ENCODE data around the gene MYADM. TPM values are rescaled to one million over a fixed set of nuclear protein-coding genes. Genes with fewer than 3 reads are reported as not detected.

MYADM gene
- polyA plus RNA-seq, 6 donors from 2014 or later, result 13.8 to 56.4 (median 34.9) TPM

GRCh38 chr19:53882391-53883050 lies 14.8 kb downstream of the MYADM start:
- Mint-ChIP-seq H3K4me3 (peak overlapping the region in 6 of 8 donors; percentile 49 to 83 (median 74)), H3K36me3 (peaks cover 0 to 9% of the 10 kb centered on the region in 2 donors), H3K9me3 (no peaks in the 10 kb centered on the region), H3K4me1 (peaks cover 13 to 31% (median 20%) of the 10 kb centered on the region in 3 donors), H3K27me3 (peaks cover 18 to 36% (median 29%) of the 10 kb centered on the region in 3 donors), H3K27ac (peak overlapping the region in 4 of 6 donors; percentile 42 to 87 (median 54))
- ATAC-seq (ENCODE audit: low read depth in 2 of 2) (no peak), DNase-seq (no peak)

DNA sequence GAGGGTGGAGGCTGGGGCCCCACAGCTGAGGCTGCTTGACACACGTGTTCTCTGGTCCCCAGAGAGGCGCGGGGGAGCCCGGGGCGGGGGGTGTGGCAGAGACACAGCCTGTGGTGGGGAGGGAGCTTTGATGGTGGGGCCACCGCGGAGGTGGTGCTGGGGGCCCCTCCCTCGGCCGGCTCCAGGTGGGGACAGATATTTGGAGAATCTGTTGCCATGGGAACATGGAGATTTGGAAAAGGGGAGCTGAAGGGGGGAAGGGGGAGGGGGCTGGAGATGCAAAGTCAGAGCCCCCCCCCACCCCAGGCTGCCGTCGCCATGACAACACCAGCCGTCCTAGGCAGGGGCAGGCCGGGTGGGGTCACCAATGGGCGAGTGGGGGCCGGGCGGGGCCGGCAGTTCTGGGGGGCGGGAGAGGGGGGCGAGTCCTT lies 15.6 kb downstream of the MYADM start:
- peaks cover 0 to 9% of the 10 kb centered on the region in 2 donors for H3K36me3 Mint-ChIP-seq
- peak overlapping the region in 2 of 6 donors; percentile 45 to 48 for H3K27ac Mint-ChIP-seq
- H3K4me3 Mint-ChIP-seq, result peak overlapping the region in 5 of 8 donors; percentile 4 to 83 (median 62)
- H3K27me3 Mint-ChIP-seq, result peaks cover 24 to 36% (median 29%) of the 10 kb centered on the region in 3 donors
- no peaks in the 10 kb centered on the region for H3K9me3 Mint-ChIP-seq
- peaks cover 12 to 25% (median 18%) of the 10 kb centered on the region in 3 donors for H3K4me1 Mint-ChIP-seq
- ATAC-seq (ENCODE audit: low read depth in 2 of 2) (peak; percentile 47 to 57), DNase-seq (peak; percentile 56)

- Mint-ChIP-seq H3K27ac (peak overlapping the region in 4 of 6 donors; percentile 10 to 80 (median 58)), H3K27me3 (peaks cover 25 to 36% (median 29%) of the 10 kb centered on the region in 3 donors), H3K36me3 (peaks cover 0 to 9% of the 10 kb centered on the region in 2 donors), H3K4me3 (peak overlapping the region; percentile 4 to 81 (median 60)), H3K9me3 (no peaks in the 10 kb centered on the region), H3K4me1 (peaks cover 12 to 23% (median 18%) of the 10 kb centered on the region in 3 donors)
- DNase-seq (no peak), ATAC-seq (ENCODE audit: low read depth in 2 of 2) (no peak)
Observed at GRCh38 chr19:53883741-53884140, 16.1 kb downstream of the MYADM start.

DNA sequence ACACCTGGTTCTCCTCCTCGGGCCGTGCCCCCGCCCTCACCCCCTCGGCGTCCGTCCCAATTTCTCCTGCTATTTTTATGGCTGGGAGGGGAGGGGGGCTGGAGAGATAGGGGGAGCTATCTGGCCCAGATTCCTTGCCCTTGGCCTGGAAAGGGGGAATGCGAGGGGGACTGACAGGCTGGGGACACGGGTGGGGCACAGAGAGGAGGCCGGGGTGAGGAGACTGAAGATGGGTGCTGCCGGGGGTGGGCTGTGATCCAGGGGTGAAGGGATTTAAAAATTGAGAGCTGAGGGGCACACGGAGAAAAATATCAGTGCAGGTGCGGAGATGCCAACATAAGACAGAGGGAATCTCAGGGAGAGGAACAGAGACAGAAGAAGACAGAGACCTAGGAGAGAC lies 16.6 kb downstream of the MYADM start:
- Mint-ChIP-seq H3K27me3 (peaks cover 25 to 36% (median 29%) of the 10 kb centered on the region in 3 donors), H3K4me3 (peak overlapping the region in 5 of 8 donors; percentile 35 to 80 (median 43)), H3K9me3 (no peaks in the 10 kb centered on the region), H3K4me1 (peaks cover 12 to 21% (median 18%) of the 10 kb centered on the region in 3 donors), H3K36me3 (peaks cover 0 to 9% of the 10 kb centered on the region in 2 donors), H3K27ac (peak overlapping the region in 1 of 6 donors; percentile 48)
- ATAC-seq (ENCODE audit: low read depth in 2 of 2) (no peak), DNase-seq (no peak)

GRCh38 chr19:53885036-53885435 lies 17.4 kb downstream of the MYADM start:
- Mint-ChIP-seq H3K4me1 (peaks cover 14 to 23% (median 18%) of the 10 kb centered on the region in 3 donors), H3K9me3 (no peaks in the 10 kb centered on the region), H3K27me3 (peaks cover 25 to 39% (median 29%) of the 10 kb centered on the region in 3 donors), H3K27ac (no peak overlapping the region), H3K36me3 (peaks cover 0 to 9% of the 10 kb centered on the region in 2 donors), H3K4me3 (peak overlapping the region in 2 of 8 donors; percentile 14 to 71)
- no peak for DNase-seq
- no peak for ATAC-seq (ENCODE audit: low read depth in 2 of 2)

- DNase-seq, result no peak
- Mint-ChIP-seq H3K4me1 (peaks cover 0 to 7% (median 6%) of the 10 kb centered on the region in 3 donors), H3K9me3 (peaks cover 0 to 6% (median 0%) of the 10 kb centered on the region in 7 donors), H3K4me3 (no peak overlapping the region), H3K27me3 (peaks cover 37 to 59% (median 49%) of the 10 kb centered on the region in 3 donors), H3K27ac (peak overlapping the region in 2 of 6 donors; percentile 4 to 49), H3K36me3 (peaks cover 0 to 10% of the 10 kb centered on the region in 2 donors)
- ATAC-seq (ENCODE audit: low read depth in 2 of 2), result no peak
Observed at GRCh38 chr19:53892301-53892980, 24.8 kb downstream of the MYADM start.

GRCh38 chr19:53892981-53893325 lies 25.3 kb downstream of the MYADM start:
- H3K4me1 Mint-ChIP-seq, result peaks cover 3 to 10% (median 6%) of the 10 kb centered on the region in 3 donors
- DNase-seq, result no peak
- ATAC-seq (ENCODE audit: low read depth in 2 of 2), result no peak
- H3K9me3 Mint-ChIP-seq, result peaks cover 0 to 6% (median 0%) of the 10 kb centered on the region in 7 donors
- peaks cover 0 to 15% of the 10 kb centered on the region in 2 donors for H3K36me3 Mint-ChIP-seq
- H3K4me3 Mint-ChIP-seq, result no peak overlapping the region
- H3K27ac Mint-ChIP-seq, result no peak overlapping the region
- peaks cover 39 to 64% (median 54%) of the 10 kb centered on the region in 3 donors for H3K27me3 Mint-ChIP-seq

DNA sequence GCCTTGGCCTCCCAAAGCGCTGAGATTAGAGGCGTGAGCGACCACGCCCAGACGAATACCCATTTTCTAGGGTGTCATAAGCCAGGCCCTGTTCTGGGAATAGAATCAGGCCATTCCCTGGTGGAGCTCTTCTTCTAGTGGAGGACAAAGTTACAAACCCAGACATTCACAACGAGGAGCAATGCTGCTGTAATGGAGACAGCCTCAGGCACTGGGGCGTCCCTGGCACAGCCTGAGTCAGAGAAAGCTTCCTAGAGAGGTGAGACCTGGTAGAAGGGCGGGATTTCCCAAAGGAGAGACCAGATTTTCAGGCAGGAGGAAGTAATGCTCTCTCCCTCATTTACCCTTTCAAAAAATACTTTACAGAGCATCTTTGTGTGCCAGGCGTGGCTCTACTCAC lies 27.0 kb downstream of the MYADM start:
- H3K9me3 Mint-ChIP-seq, result peaks cover 0 to 6% (median 2%) of the 10 kb centered on the region in 7 donors
- H3K4me1 Mint-ChIP-seq, result peaks cover 7 to 15% (median 10%) of the 10 kb centered on the region in 3 donors
- H3K36me3 Mint-ChIP-seq, result peaks cover 4 to 19% of the 10 kb centered on the region in 2 donors
- no peak overlapping the region for H3K4me3 Mint-ChIP-seq
- ATAC-seq (ENCODE audit: low read depth in 2 of 2) (no peak), DNase-seq (no peak)
- H3K27ac Mint-ChIP-seq, result no peak overlapping the region
- H3K27me3 Mint-ChIP-seq, result peaks cover 42 to 81% (median 71%) of the 10 kb centered on the region in 3 donors

DNA sequence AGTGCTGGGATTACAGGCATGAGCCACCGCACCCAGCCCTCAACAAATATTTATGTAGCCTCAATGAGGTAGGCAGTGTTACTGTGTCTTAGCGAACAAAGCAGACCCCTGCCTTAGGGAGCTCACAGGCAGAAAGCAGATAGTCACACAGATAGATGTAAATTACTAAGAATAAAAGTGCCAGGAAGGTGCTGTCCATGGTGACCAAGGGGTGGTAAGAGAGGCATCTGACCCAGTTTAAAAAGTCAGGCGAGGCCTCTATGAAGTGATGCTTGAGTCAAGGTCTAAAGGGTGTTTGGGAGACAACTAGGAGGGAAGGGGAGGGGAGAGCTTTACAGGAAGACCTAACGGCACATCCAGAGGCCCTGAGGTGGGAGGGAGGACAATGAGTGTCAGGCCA lies 29.0 kb downstream of the MYADM start:
- Mint-ChIP-seq H3K4me3 (no peak overlapping the region), H3K27ac (no peak overlapping the region), H3K4me1 (peaks cover 6 to 11% (median 7%) of the 10 kb centered on the region in 3 donors), H3K9me3 (peaks cover 0 to 6% (median 2%) of the 10 kb centered on the region in 7 donors), H3K27me3 (peaks cover 56 to 85% (median 69%) of the 10 kb centered on the region in 3 donors), H3K36me3 (peaks cover 4 to 16% of the 10 kb centered on the region in 2 donors)
- no peak for ATAC-seq (ENCODE audit: low read depth in 2 of 2)
- no peak for DNase-seq

GRCh38 chr19:53897459-53897858 lies 29.8 kb downstream of the MYADM start:
- Mint-ChIP-seq H3K9me3 (peaks cover 0 to 6% (median 2%) of the 10 kb centered on the region in 7 donors), H3K4me1 (peaks cover 6 to 11% (median 7%) of the 10 kb centered on the region in 3 donors), H3K27ac (no peak overlapping the region), H3K4me3 (no peak overlapping the region), H3K36me3 (peaks cover 4 to 9% of the 10 kb centered on the region in 2 donors), H3K27me3 (peaks cover 54 to 77% (median 69%) of the 10 kb centered on the region in 3 donors)
- ATAC-seq (ENCODE audit: low read depth in 2 of 2) (no peak), DNase-seq (no peak)

DNA sequence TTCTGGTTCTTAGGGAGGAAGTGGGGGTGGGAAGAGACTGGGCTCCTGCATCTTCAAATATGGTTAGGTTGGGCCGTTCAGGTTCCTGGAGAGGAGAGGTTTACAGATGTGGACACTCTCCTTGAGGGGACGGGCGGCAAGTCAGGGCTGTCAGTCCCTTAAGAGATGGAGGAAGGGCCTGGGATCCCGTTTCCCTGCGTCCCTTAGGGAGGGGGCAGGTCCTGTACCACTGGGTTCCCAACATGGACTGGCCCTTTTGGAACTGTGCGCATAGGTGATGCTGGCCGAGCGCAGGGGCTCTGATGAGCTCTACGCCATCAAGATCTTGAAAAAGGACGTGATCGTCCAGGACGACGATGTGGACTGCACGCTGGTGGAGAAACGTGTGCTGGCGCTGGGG lies 30.5 kb downstream of the MYADM start:
- H3K4me1 Mint-ChIP-seq, result peaks cover 6 to 11% (median 7%) of the 10 kb centered on the region in 3 donors
- peak overlapping the region in 1 of 8 donors; percentile 30 for H3K4me3 Mint-ChIP-seq
- ATAC-seq (ENCODE audit: low read depth in 2 of 2), result no peak
- peaks cover 4 to 9% of the 10 kb centered on the region in 2 donors for H3K36me3 Mint-ChIP-seq
- H3K27me3 Mint-ChIP-seq, result peaks cover 49 to 70% (median 65%) of the 10 kb centered on the region in 3 donors
- no peak for DNase-seq
- peaks cover 0 to 6% (median 2%) of the 10 kb centered on the region in 7 donors for H3K9me3 Mint-ChIP-seq
- no peak overlapping the region for H3K27ac Mint-ChIP-seq

DNA sequence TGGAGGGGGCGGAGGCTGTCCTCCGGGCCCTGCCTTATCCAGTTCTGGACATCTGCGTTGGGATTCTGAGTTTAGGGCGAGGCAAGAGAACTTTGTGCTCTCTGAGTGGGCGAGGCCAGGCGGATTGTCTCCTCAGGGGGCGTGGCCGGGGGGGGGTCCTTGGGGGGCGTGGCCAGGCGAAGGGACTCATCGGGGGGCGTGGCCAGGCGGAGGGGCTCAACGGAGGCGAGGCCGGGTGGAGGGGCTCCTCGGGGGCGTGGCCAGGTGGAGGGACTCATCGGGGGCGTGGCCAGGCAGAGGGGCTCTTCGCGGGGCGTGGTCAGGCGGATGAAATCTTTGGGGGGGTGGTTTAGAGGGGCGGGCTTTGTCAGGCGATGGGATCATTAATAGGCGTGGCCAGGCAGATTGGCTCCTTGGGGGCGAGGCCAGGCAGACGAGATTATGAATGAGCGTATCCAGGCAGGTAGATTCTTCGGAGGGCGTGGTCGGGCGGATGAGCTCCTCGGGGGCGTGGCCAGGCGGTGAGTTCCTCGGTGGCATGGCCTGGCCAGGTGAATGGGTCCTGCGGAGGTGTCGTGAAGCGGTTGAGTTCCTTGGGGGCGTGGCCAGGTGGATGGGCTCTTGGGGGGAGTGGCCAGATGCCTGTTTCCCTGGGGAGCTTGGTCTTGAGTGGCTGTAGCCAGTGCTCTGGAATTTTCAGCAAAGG lies 31.1 kb downstream of the MYADM start:
- ATAC-seq (ENCODE audit: low read depth in 2 of 2) (no peak), DNase-seq (no peak)
- H3K4me3 Mint-ChIP-seq, result peak overlapping the region in 3 of 8 donors; percentile 12 to 42 (median 30)
- H3K27ac Mint-ChIP-seq, result peak overlapping the region in 2 of 6 donors; percentile 24 to 76
- peaks cover 6 to 11% (median 7%) of the 10 kb centered on the region in 3 donors for H3K4me1 Mint-ChIP-seq
- H3K27me3 Mint-ChIP-seq, result peaks cover 46 to 66% (median 60%) of the 10 kb centered on the region in 3 donors
- H3K36me3 Mint-ChIP-seq, result peaks cover 4 to 9% of the 10 kb centered on the region in 2 donors
- H3K9me3 Mint-ChIP-seq, result peaks cover 0 to 6% (median 2%) of the 10 kb centered on the region in 7 donors
